HepG2 (cell line): ENCODE measurements around the gene PPME1. TPM values are rescaled to one million over a fixed set of nuclear protein-coding genes. Genes with fewer than 3 reads are reported as not detected.

Experiments
- ATAC-seq: fragments of 200-7000 bp; cut with Tn5 transposase; 3 replicates; pipeline ENCODE4 v1.9.1; 2020; ENCODE audit warnings: mild to moderate bottlenecking, moderate library complexity
- BruUV-seq: library from RNA; stranded (reverse); fragments of 400-500 nt; replicated peaks from 2 replicates; lab custom pipeline; 2021; lab: Mats Ljungman, UMichigan
- CTCF ChIA-PET: fragments of 300-600 bp; formaldehyde crosslinking; extraction: SDS; loops from one replicate; lab custom pipeline; 2021; ENCODE audit warnings: low total read pairs, inconsistent platforms, low intra/inter-chr PET ratio; lab: Yijun Ruan, JAX
- POLR2A ChIA-PET: fragments of 350-600 bp; sonication (Branson Sonifier 250); formaldehyde crosslinking; loops from one replicate; lab custom pipeline; 2020; ENCODE audit warnings: antibody characterized with exemption, inconsistent platforms; lab: Yijun Ruan, JAX
- DNase-seq: peaks from one replicate; pipeline ENCODE4 v3.0.0-alpha.2; 2015; ENCODE audit warnings: low spot score
- FAIRE-seq: peaks from 3 replicates; lab custom pipeline; 2011; peaks lifted over from hg19 to GRCh38; lab: Jason Lieb, UNC
- H2AFZ ChIP-seq: one replicate; pipeline ENCODE4 v1.6.1; 2011; ENCODE audit warnings: low read length, inconsistent platforms
- H3K27ac ChIP-seq: fragments of 300-600 bp; 3 replicates; pipeline ENCODE4 v1.8.0; 2011; ENCODE audit warnings: mixed run types, mild to moderate bottlenecking, mixed read lengths, low read length, inconsistent platforms; ENCODE audit not compliant: insufficient read depth; ENCODE audit errors: extremely low read length
- H3K27me3 ChIP-seq, 2 experiments: fragments of 200-600 bp in 1 of 2; 2 replicates in 1 of 2; 3 replicates in 1 of 2; pipeline versions ENCODE4 v1.6.0 to v1.8.0; 2011; ENCODE audit warnings: low read length in 2 of 2, mild to moderate bottlenecking in 2 of 2, moderate library complexity in 2 of 2, inconsistent platforms in 1 of 2; ENCODE audit not compliant: insufficient read depth in 2 of 2, control insufficient read depth in 1 of 2
- H3K36me3 ChIP-seq, 2 experiments: fragments of 200-600 bp in 1 of 2; replicated peaks in 1 of 2; 2 replicates in 1 of 2; 3 replicates in 1 of 2; pipeline versions ENCODE4 v1.5.1 to v1.8.0; 2011; ENCODE audit warnings: low read length in 2 of 2, inconsistent platforms in 1 of 2; ENCODE audit not compliant: insufficient read depth in 2 of 2, control insufficient read depth in 1 of 2
- H3K4me1 ChIP-seq: 2 replicates; pipeline ENCODE4 v1.5.1; 2012; ENCODE audit warnings: low read length, inconsistent platforms; ENCODE audit not compliant: insufficient read depth
- H3K4me2 ChIP-seq: 2 replicates; pipeline ENCODE4 v1.6.0; 2011; ENCODE audit warnings: low read depth, low read length, inconsistent platforms
- H3K4me3 ChIP-seq, 3 experiments: fragments of 200-600 bp in 1 of 3; sonication (generic), shearing (Covaris generic) in 1 of 3; replicated peaks in 1 of 3; 2 replicates each; pipeline ENCODE4 v1.5.1; 2011 to 2016; ENCODE audit warnings: low read length in 3 of 3, inconsistent platforms in 2 of 3, low read depth in 2 of 3, mild to moderate bottlenecking in 2 of 3, control low read depth in 1 of 3, mixed read lengths in 1 of 3; ENCODE audit not compliant: insufficient read depth in 1 of 3
- H3K79me2 ChIP-seq: one replicate; pipeline ENCODE4 v1.6.1; 2011; ENCODE audit warnings: low read length, inconsistent platforms; ENCODE audit not compliant: insufficient read depth
- H3K9ac ChIP-seq: 2 replicates; pipeline ENCODE4 v1.6.0; 2011; ENCODE audit warnings: mild to moderate bottlenecking, low read depth, low read length, inconsistent platforms; ENCODE audit not compliant: insufficient read depth
- H3K9me3 ChIP-seq: 2 replicates; pipeline ENCODE4 v1.5.1; 2012; ENCODE audit warnings: mild to moderate bottlenecking, low read length
- H4K20me1 ChIP-seq: 2 replicates; pipeline ENCODE4 v1.6.0; 2011; ENCODE audit warnings: inconsistent platforms, mild to moderate bottlenecking, low read length, moderate library complexity; ENCODE audit not compliant: insufficient read depth
- CBX2 ChIP-seq, 2 experiments: fragments of 200-600 bp in 1 of 2; sonication (generic); formaldehyde crosslinking in 1 of 2; IDR thresholded peaks; 2 replicates each; pipeline versions ENCODE4 v1.7.0 to v1.8.1; 2018 to 2022; ENCODE audit warnings: low read depth in 2 of 2, low read length in 1 of 2, mild to moderate bottlenecking in 1 of 2, missing genetic modification reagents in 1 of 2
- CENPX ChIP-seq: sonication (generic); formaldehyde crosslinking; IDR thresholded peaks from 2 replicates; pipeline ENCODE4 v1.9.0; 2021; ENCODE audit warnings: mild to moderate bottlenecking, missing genetic modification reagents, moderate library complexity
- REPIN1 ChIP-seq: sonication (generic); formaldehyde crosslinking; IDR thresholded peaks from 2 replicates; pipeline ENCODE4 v1.8.0; 2022; ENCODE audit warnings: missing genetic modification reagents, low read depth, mild to moderate bottlenecking, borderline replicate concordance
- REST ChIP-seq, 2 experiments: IDR thresholded peaks; 2 replicates each; pipeline ENCODE4 v1.6.1; 2011 to 2012; ENCODE audit warnings: low read length in 2 of 2, borderline replicate concordance in 1 of 2, low read depth in 1 of 2, mild to moderate bottlenecking in 1 of 2, moderate library complexity in 1 of 2
- THAP7 ChIP-seq: sonication (generic); formaldehyde crosslinking; IDR thresholded peaks from 2 replicates; pipeline ENCODE4 v1.8.1; 2023; ENCODE audit warnings: mild to moderate bottlenecking, missing genetic modification reagents
- ZBED4 ChIP-seq: sonication (generic); formaldehyde crosslinking; IDR thresholded peaks from 2 replicates; pipeline ENCODE4 v1.4.0; 2020; ENCODE audit warnings: missing genetic modification reagents, borderline replicate concordance
- ZNF619 ChIP-seq: sonication (generic); formaldehyde crosslinking; IDR thresholded peaks from 2 replicates; pipeline ENCODE4 v1.4.0; 2020; ENCODE audit warnings: mild to moderate bottlenecking, missing genetic modification reagents
- ZNF691 ChIP-seq: sonication (generic); formaldehyde crosslinking; IDR thresholded peaks from 2 replicates; pipeline ENCODE4 v1.4.0; 2020; ENCODE audit warnings: missing genetic modification reagents, low read depth, mild to moderate bottlenecking, borderline replicate concordance
- ZNF776 ChIP-seq: sonication (generic); formaldehyde crosslinking; IDR thresholded peaks from 2 replicates; pipeline ENCODE4 v1.4.0; 2020; ENCODE audit warnings: mild to moderate bottlenecking, missing genetic modification reagents
- ZNF784 ChIP-seq: sonication (generic); formaldehyde crosslinking; IDR thresholded peaks from 2 replicates; pipeline ENCODE4 v1.5.1; 2020; ENCODE audit warnings: missing genetic modification reagents, mild to moderate bottlenecking, borderline replicate concordance
- ZSCAN21 ChIP-seq: sonication (generic); formaldehyde crosslinking; IDR thresholded peaks from 2 replicates; pipeline ENCODE4 v1.8.0; 2022; ENCODE audit warnings: mild to moderate bottlenecking, missing genetic modification reagents, moderate library complexity, borderline replicate concordance
- WGBS: methylation state at CpG from one replicate; pipeline ENCODE4 v1.1.6; 2017; ENCODE audit warnings: low lambda C conversion rate; 5-methylcytosine and 5-hydroxymethylcytosine counted together
- in situ Hi-C: cut with HindIII; loops from 2 replicates; pipeline ENCODE4 v1.10.0; 2017; ENCODE audit warnings: low pct_unique_long_range_greater_than_20kb; ENCODE audit not compliant: extremely low pct_ligation_motif_present
- intact Hi-C: fragments of 100-400 bp; cut with micrococcal nuclease; formaldehyde crosslinking; loops from one replicate; pipeline ENCODE4 v1.10.0; 2022; ENCODE audit not compliant: unreplicated experiment
- polyA plus RNA-seq, 8 experiments: library from polyadenylated mRNA; depleted of rRNA in 3 of 8; stranded (reverse) in 7 of 8; unstranded in 1 of 8; fragments of >200 nt; fragmentation: Illumina TruSeq in 4 of 8; extraction: Trizol in 4 of 8; gene quantifications; 2 replicates each; pipeline versions ENCODE4 v1.2.1 to v1.2.3, GENCODE V29; 2011 to 2016; ENCODE audit warnings: low read depth in 4 of 8, missing spikeins in 1 of 8, mixed read lengths in 1 of 8; ENCODE audit not compliant: insufficient read depth in 1 of 8
- total RNA-seq, 5 experiments: library from RNA; depleted of rRNA; stranded (reverse); fragments of >200 nt; fragmentation: Illumina TruSeq; extraction: Trizol; gene quantifications; 2 replicates each; pipeline ENCODE4 v1.2.3, GENCODE V29; 2016; ENCODE audit warnings: low read depth in 1 of 5

Gene PPME1
- total and polyA plus RNA-seq, 2 of the 13 experiments (the other 11 are each of a cell fraction or from before 2014, with no cell fraction given) = 31.3 to 56.0 TPM

- intact Hi-C loops (no loop called here), in situ Hi-C loops (loop anchor here (10.0 kb wide), 1 partner anchor 62 kb away; no protein-coding TSS in a partner anchor)
- BruUV-seq = no TSS peak
- no peaks in the 10 kb centered on the region for H3K36me3 ChIP-seq
- H3K9me3 ChIP-seq = no peaks in the 10 kb centered on the region
- no peaks in the 10 kb centered on the region for H3K4me1 ChIP-seq
- H3K27ac ChIP-seq = no peak overlapping the region
- ChIA-PET POLR2A (no interaction called here), CTCF (no interaction called here)
- H3K4me2 ChIP-seq = no peak overlapping the region
- no peak overlapping the region for H3K9ac ChIP-seq
- 0% methylated on average over 2 of the region's 2 CpGs for WGBS
- H3K79me2 ChIP-seq = no peaks in the 10 kb centered on the region
- H4K20me1 ChIP-seq = no peaks in the 10 kb centered on the region
- ATAC-seq (no peak), DNase-seq (no peak), FAIRE-seq (no peak)
- H3K27me3 ChIP-seq = no peaks in the 10 kb centered on the region; a peak in 1 of 5 replicates
- H2AFZ ChIP-seq = no peak overlapping the region
- no peak overlapping the region for H3K4me3 ChIP-seq
- TF ChIP-seq ZNF784 (CRISPR knock-in tag) (no peak), ZNF691 (no peak), REPIN1 (CRISPR knock-in tag) (no peak), CBX2 (IDR thresholded peaks at IDR 0.05; ENCODE audit: low read depth, low read length) (no peak), CBX2 (CRISPR knock-in tag; IDR thresholded peaks at IDR 0.05; ENCODE audit: low read depth) (no peak), ZNF619 (CRISPR knock-in tag) (no peak), ZSCAN21 (no peak), REST (IDR thresholded peaks at IDR 0.05; ENCODE audit: borderline replicate concordance in 1 of 2, low read depth in 1 of 2, low read length in 2 of 2) (no peak), ZNF776 (CRISPR knock-in tag) (no peak), CENPX (CRISPR knock-in tag) (no peak), THAP7 (CRISPR knock-in tag) (no peak), ZBED4 (CRISPR knock-in tag) (no peak)
Observed at GRCh38 chr11:74262725-74263124, 91.6 kb downstream of the PPME1 start.
